HG02884 (cell line): ENCODE results near the gene SUSD3.

ENCODE experiments used
- ATAC-seq: cut with Tn5 transposase; IDR thresholded peaks from one replicate; pipeline ENCODE4 v1.9.1; 2021; ENCODE audit warnings: mild to moderate bottlenecking, moderate library complexity; ENCODE audit not compliant: unreplicated experiment

Gene SUSD3

DNA sequence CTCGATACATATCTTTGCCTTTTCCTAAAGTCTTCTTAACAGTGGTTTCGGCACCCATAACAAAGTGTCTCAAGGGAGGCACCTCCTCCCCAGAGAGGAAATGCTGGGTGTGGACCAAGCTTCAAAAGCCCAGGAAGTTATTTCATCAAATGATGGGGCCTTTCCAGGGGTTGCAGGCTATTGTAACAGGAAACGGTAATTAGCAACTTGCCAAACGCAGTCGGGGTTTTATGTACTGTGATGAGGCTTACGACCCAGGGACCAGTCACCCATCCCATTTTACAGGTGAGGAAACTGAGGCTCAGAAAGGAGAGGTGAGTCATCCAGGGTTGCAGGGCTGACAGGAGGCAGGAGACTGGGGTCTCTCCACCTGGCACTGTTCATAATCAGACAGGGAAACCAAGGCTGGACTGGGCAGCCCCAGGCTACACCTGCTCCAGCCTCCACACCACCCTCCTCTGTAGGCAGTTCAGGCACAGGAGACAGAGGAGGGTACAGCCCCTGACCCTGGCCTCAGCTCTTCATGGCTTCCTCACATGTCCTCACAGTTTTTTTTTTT is 30.0 kb upstream of the SUSD3 start:
- no peak for ATAC-seq

DNA sequence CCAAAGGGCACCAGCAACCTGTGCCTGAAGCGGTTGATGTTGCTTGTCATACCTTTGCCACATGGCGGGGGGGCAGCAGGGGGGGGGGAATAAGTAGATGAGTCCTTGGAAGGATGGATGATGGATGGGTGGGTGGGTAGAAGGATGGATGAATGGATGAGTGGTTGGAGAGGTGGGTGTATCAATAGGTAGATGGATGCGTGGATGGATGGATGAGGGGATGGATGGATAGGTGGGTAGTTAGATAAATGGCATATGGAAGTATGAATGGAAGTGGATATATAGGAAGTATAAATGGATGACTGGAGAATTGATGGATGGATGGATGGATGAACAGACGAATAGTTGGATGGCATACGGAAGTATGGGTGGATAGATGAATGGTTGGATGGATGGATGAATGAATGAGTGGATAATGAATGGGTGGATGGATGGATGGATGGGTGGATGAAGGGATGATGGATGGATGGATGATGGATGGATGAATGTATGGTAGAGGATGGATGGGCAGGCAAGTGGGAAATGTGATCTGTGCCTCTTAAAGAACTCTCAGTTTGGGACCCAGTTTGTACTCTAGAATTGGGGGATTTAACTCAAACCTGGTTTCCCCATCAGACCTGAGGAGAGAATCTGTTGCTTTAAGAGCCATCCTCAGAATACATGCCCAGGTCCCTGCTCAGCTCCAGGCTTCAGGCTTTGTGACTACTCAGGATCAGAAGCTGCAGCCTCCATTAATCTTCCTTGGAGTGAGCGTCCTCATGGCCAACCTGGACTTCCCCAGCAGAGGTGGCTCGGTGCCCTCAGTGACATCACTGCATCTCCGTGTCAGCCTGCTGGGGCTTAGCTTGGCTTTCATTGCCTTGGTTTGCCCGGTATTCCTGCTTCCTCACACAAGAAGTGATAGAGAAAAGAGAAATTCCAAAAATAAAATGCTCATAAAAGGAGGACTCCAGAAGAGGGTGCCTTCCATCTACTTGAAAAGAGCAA is 27.6 kb upstream of the SUSD3 start:
- ATAC-seq, result no peak

- ATAC-seq, result no peak
These were observed 26.7 kb upstream of the SUSD3 start for GRCh38 chr9:93031629-93032430.

DNA sequence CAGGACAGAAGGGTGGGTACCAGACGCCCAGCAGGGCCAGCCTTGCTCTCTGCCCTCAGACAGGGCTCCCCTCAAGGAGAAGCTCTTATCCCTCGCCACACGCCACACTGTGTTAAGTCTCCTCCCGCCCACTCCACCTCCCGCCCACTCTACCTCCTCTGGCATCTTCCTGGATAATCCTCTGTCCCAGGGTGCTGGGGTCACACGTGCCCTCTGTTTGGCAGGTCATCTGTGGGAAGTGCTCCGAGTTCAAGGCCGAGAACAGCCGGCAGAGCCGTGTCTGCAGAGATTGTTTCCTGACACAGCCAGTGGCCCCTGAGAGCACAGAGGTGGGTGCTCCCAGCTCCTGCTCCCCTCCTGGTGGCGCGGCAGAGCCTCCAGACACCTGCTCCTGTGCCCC is 26.0 kb upstream of the SUSD3 start:
- ATAC-seq, result no peak

- ATAC-seq, result no peak
These were observed 25.0 kb upstream of the SUSD3 start for GRCh38 chr9:93033531-93033930.

GRCh38 chr9:93035106-93035660 is 23.3 kb upstream of the SUSD3 start:
- ATAC-seq, result no peak

DNA sequence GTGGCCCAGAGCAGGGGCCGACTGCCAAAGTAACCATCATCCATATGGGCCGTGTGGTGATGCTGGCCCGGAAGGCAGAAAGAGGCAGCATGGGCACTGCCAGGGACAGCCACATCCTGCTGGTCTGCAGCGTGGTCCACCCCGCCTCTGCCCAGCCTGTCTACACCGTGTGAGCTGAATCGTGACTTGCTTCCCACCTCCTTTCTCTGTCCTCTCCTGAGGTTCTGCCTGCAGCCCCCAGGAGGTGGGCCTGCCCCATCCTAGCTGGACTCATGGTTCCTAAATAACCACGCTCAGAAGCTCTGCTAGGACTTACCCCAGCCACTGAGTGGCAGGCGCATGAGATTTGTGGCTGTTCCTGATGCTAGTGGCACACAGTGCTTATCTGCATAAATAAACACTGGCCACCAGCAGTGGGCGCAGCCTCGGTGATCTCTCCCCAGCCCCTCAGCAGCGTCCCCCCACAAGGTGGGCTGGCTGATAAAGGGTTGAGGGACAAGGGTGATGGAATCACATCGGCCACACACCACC is 22.6 kb upstream of the SUSD3 start:
- no peak for ATAC-seq

DNA sequence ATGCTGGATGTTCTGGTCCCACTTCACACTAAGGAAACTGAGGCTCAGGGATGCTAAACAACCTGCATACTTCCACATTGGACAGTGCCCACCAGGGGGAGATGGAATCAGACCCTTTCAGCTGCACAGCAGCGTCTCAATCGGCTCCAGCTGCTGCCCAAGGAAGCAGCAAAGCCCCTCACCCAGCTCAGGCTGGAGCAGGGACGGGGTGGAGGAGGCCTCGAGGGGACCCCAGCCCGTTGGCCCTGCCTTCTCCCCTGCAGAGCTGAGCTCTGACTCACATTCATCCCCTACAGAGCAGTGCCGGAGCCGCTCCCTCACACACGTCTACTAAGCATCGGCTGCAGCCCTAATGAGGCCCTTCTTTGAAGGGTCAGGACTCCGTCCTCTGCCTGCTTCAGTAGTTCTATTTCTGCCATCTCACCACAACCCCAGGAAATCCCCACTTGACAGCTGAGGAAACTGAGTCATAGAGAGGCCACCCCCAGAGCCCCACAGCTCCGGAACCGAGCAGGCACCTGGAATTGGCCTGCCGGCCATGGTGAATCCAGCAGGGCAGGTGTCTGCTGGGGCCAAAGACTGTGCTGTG is 21.5 kb upstream of the SUSD3 start:
- no peak for ATAC-seq

GRCh38 chr9:93037476-93037971 is 21.0 kb upstream of the SUSD3 start:
- ATAC-seq, result no peak

GRCh38 chr9:93038918-93039317 is 19.6 kb upstream of the SUSD3 start:
- no peak for ATAC-seq

DNA sequence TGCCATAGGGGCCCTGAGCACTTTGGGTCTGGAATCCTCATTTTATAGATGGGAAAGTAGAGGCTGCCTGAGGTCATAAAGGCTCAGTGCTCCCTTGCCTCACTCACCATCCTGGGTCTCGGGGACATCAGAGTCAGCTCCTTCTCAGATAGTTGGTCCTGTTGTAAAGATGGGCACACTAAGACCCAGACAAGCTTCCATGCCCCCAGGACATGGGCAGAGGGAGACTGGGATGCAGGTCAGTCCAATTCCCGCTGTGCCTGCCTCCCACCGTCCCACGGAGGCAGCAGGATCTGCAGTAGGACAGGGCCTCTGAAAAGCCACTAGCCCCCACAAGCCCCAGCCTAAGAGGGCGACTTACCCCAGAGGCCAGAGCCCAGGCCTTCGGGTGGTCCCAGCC is 19.0 kb upstream of the SUSD3 start:
- ATAC-seq, result no peak

DNA sequence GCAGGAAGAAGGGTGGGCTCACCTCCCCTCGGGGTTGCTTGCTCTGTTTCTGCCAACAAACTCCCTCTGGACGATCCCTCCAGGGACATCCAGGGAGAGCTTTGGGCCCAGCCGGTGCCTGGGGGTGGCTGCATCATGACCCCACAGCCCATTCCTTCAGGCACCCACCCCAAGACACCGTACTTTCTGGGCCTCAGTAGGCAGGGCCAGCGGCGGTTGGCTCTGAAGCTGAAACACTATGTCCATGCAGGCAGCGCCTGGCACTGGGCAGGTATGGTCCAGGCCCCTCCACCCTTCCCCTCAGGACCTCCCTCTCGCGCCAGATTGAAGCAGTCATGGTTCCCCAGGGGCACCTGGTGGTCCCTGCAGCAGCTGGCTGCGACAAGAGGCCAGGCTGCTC is 18.5 kb upstream of the SUSD3 start:
- no peak for ATAC-seq

DNA sequence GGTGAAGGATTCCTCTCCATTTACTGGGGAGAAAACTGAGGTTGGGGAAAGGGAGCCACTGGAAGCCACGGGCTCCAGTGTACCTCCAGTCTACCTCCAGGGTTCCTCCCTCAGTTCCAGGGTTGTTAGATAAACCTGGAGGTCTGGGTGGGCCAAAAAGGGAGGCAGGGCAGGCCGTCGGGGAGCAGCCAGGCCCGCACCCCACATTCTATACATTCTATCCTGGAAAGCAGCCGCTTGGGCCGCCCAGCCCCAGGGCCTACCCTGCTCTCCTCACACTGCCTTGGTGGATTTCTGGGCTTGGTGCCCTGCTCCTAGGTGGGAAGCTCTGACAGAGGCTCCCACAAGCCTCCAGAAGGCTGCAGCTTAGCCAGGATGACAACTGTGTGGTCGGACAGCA is 18.1 kb upstream of the SUSD3 start:
- ATAC-seq, result no peak

GRCh38 chr9:93041108-93041802 is 17.2 kb upstream of the SUSD3 start:
- no peak for ATAC-seq

DNA sequence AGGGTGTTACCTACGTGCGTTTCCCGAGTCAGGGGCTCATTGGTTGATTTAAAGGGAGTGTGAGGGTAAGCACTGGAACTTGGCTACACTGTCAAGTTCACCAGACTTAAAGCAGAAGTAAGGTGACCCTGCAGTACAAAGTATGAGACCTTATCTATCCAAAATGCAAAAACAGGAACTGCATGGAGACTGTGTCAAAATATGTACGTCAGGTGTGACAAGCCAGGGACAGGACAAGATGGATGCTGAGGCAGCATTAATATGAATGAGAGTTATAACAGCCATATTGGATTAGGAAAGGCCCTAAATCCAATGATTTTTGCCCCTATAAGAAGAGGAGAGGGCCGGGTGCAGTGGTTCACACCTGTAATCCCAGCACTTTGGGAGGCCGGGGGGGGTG is 15.4 kb upstream of the SUSD3 start:
- ATAC-seq, result no peak

GRCh38 chr9:93045521-93045920 is 13.0 kb upstream of the SUSD3 start:
- ATAC-seq, result no peak

DNA sequence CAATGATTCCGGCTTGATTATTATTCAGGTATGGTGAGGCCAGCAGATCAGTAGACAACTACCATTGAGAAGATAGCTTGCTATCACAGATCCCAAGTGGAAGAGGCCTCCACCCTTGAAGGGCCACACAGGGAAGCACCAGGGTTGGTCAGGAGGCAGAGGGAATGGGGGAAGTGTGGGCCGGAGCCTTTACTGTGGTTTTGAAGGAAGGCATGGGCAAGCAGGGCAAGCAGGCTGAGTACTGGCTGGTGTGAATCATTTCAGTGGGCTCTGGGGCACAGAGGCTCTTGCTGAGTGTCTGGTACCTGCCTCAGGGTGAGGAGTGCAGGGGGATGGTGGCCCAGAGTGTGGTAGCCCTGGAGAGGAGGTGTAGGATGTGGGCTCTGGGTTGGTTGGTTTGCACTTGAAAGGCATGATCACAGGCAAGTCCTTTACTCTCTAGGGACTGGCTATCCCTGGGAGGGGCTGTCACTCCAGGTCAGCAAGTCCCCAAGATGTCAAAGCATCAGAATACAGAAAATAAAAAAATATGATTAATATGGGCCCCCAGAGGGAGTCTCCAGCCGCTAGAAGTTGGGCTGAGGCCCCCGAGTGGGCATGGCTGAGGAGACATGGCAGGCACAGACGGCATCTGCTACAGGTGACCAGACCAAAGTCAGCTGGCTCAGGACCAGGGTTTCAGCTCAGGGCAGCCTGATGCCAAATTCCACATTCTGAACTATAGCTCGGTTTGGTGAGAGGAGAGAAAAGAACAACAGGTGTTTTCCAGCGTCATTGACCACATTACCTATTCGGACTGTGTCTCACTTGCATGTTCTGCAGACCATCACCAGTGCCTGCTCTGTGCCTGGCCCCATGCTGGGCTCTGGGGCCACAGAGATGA is 9.7 kb upstream of the SUSD3 start:
- ATAC-seq, result no peak

- ATAC-seq, result no peak
These were observed 9.0 kb upstream of the SUSD3 start for GRCh38 chr9:93049491-93049890.

DNA sequence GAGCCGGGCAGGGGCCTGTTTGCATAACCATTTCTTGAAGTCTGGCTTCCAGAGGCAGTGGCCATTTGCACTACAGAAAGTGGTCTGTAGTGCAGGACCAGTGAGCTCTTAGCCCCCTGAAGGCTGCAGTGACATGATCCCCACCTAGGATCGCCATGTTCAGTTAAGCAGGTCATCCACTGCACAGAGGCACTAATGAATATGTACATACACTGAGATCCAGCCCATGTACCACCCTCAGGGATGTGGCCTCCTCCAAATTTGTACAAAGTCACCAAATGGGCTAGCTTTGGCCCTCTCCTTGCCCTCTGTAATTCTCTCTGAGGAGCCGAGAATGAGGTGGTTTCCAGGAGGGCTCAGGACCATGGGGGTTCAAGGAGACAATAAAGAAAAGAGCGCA is 8.3 kb upstream of the SUSD3 start:
- ATAC-seq, result no peak
